HG03520 (cell line): ENCODE data around the gene TTC19.

Experiments used
- ATAC-seq: cut with Tn5 transposase; IDR thresholded peaks from one replicate; pipeline ENCODE4 v1.9.1; 2021; ENCODE audit warnings: mild to moderate bottlenecking, moderate library complexity; ENCODE audit not compliant: unreplicated experiment

Gene TTC19, protein sequence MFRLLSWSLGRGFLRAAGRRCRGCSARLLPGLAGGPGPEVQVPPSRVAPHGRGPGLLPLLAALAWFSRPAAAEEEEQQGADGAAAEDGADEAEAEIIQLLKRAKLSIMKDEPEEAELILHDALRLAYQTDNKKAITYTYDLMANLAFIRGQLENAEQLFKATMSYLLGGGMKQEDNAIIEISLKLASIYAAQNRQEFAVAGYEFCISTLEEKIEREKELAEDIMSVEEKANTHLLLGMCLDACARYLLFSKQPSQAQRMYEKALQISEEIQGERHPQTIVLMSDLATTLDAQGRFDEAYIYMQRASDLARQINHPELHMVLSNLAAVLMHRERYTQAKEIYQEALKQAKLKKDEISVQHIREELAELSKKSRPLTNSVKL

DNA sequence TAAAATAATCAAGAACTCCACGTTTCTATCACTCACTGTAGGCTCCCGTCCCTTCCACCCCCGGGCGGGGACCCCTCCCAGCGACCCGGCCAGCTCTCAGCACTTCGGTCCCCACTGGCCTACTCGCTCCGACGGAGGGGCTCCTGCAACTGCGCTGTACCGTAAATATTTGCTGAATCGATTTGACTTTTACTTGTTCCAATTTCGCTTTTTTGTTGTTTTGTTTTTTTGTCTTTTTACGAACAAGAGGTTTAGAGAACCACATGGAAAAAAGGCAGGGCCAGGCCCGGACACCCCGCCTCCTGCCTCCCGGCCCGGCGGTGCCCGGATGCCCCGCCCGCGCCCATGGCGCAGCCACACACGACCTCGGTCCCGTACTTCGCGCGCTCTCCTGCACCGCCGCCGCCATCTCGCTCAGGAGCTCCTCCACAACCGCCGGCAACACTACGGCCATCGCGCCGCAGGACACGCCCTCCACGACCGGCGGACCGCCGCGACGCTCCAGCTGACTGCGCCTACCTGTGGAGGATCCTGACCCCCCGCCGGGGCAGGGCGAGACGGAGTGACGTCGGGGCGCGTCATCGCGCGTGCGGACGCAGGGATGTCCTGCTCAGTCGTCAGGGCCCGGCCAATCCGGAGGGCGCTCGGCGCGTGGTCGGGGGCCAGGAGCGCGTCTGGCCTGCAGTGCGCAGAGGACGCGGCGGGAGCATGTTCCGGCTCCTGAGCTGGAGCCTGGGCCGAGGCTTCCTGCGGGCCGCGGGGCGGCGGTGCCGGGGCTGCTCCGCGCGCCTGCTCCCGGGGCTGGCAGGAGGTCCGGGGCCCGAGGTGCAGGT is at the start of gene TTC19, which contains the start of gene ZSWIM7:
Gene TTC19 (plus strand): TSS at position 684 of the 833 bp plus-strand sequence. CDS start 25 bp downstream, at position 709.
Gene ZSWIM7 (minus strand): TSS at position 564 of the 833 bp plus-strand sequence. CDS start 110 bp downstream, at position 454.
- peak; percentile 88 for ATAC-seq

DNA sequence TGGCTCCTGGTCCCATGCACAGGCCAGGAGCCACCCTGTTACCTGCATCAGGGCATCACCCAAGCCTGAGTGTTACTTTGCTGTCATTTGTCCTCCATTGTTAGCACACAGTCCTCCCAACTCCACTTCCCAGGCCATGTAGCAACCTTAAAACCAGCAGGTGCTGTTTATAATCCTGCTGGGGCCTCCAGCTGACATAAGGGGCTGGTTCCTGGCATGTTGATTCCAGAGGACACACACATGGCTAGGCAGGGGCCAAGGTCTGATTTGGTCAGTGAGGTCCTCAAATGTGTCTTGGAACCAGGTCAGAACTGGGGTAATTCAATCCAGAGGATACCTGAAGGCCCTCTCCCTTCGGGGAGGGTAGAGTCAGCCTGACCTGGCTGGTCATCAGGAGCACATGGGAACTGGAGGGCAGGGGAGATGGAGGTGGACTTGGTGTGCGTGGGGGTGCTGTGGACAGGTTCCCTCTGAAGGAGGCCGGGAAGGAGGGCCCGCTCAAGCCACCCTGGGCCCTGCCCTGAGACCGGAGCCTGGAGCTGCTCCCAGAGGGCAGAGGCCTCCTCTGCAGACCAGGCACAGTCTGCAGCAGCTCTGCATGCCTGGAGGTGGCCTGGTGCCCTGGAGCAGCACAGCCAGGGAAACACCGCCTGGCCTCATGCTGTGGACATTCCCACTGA is 48.1 kb upstream of the TTC19 start:
- no peak for ATAC-seq

- no peak for ATAC-seq
Measured at GRCh38 chr17:15952048-15952532, 47.5 kb upstream of the TTC19 start.

DNA sequence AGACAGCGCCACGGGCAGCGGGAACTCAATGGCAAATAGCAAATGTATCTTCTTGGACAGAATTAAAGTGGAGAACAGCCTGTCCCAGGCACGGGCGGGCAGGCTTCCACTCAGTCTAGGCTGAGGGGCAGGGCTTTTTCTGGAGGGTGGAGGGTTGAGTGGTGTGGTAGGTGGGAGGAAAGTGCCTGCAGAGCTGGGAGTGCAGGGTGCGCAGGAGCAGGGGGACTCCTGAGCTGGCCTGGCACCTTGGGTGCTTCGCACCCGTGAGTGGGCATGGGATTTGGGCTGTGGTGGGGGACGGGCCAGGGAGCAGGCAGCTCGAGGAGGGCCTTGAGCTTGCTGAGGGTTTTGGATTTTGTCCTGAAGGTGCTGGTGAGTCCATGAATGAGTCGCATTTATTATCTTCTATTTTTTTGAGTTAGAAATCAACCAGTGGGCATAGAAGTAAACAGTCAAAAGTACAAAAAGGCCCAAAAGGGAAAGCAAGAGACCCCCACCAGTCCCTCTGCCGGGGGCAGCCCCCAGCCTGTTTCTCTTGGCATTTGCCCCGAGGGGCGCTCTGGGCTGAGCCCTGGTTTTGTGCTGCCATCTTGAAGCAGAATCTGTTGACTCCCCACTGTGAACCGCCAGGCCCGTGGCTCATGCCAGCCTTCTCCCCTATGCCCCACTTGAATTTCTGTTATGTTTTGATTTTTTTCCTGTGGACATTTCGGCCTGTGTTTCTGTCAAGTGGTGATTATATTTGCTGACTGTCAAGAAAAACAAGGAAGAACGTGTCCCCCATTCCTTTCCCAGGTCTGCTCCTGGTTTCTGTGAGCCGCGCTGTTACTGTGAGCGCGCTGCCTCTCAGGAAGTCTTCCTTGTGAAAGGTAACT is 46.5 kb upstream of the TTC19 start:
- no peak for ATAC-seq

- ATAC-seq = no peak
Measured at GRCh38 chr17:15954222-15954621, 45.4 kb upstream of the TTC19 start.

DNA sequence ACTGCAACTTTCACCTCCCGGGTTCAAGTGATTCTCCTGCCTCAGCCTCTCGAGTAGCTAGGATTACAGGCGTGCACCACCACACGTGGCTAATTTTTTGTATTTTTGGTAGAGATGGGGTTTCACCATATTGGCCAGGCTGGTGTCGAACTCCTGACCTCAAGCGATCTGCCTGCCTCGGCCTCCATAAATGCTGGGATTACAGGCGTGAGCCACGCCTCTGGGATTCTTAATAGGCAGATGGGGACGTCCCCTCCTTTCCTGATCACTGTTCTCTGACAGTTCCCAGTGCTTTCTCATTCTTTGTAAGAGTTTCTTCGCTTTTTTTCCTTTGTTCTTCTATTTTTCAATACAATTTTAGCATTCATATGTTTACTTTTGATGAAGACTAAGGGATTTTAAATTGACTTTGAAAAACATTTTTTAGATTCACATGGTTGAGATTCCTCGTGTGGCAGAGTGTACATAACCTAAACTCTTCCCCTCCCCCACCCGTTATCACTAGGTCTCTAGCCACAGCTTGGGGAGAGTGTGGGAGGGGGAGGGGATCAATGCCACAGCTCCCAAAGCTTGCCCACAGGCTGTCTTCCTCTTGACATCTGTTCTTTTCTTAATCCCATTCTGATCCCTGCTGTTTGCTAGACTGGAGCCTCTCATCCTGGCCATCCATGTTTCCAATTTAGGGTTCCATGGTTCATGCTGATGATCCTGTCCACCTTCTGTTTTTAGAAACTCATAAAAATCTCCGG is 43.7 kb upstream of the TTC19 start:
- ATAC-seq = no peak

- ATAC-seq = no peak
Measured at GRCh38 chr17:15957206-15957605, 42.4 kb upstream of the TTC19 start.

GRCh38 chr17:15957608-15958307 is 41.9 kb upstream of the TTC19 start:
- ATAC-seq = no peak

DNA sequence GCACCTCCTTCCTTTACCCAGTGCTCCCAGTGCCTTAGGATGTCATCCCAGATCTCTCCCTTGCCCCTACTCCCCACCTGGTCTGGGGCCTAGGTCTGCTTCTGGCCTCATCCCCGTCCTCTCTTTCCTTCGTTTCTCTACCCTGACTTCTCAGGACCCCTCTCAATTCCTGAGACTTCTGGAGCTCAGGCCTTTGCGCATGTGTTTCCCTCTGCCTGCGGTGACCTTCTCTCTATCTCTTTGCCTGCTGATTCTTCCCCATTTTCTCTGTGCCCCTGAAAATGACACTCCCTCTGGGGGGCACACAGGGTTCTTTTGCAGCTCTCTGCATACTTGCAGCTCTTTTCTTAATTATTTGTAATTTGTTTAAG is 41.2 kb upstream of the TTC19 start:
- no peak for ATAC-seq

DNA sequence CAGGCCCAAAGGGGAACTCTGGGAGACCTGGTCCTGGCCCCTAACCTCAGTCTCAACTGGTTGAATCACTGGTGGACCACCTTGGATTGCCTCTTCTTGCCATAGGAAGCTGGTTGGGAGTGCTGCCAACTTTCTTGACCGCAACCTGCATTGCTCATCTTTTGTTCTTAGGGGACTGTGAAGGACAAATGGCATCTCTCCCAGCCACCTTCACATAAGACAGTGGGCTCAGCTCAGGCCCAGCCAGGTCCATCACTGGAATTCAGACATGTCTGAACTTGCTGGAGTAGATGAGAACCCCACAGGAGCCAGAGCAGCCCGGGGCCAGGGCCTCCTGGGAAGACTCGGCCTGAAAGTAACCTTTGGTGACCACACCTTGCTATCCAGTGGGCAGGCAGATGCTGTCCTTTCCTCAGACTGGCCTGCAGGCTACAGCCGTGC is 35.9 kb upstream of the TTC19 start:
- ATAC-seq = no peak

- no peak for ATAC-seq
Measured at GRCh38 chr17:15965528-15965927, 34.1 kb upstream of the TTC19 start.

GRCh38 chr17:15966183-15966878 is 33.3 kb upstream of the TTC19 start:
- ATAC-seq = no peak

DNA sequence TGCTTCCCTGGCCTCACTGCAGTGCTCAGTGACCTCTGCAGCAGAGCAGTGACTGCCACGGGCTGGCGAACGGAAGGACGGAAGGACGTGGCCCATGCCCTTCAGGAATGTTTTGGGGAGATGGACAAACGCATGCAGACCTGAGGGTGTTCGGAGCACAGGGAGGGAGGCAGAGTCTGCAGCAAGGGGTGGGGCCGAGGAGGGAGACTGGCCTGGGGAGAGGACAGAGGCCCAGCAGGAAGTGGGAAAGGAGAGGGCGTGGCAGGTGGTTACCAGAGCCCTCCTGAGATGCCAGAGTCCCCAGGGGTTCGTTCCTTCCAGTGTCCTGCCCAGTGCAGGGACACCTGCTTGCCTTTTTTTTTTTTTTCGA is 32.8 kb upstream of the TTC19 start:
- no peak for ATAC-seq

GRCh38 chr17:15967706-15968399 is 31.8 kb upstream of the TTC19 start:
- no peak for ATAC-seq

GRCh38 chr17:15969463-15969862 is 30.2 kb upstream of the TTC19 start:
- ATAC-seq = no peak

GRCh38 chr17:15970500-15970899 is 29.1 kb upstream of the TTC19 start:
- no peak for ATAC-seq

DNA sequence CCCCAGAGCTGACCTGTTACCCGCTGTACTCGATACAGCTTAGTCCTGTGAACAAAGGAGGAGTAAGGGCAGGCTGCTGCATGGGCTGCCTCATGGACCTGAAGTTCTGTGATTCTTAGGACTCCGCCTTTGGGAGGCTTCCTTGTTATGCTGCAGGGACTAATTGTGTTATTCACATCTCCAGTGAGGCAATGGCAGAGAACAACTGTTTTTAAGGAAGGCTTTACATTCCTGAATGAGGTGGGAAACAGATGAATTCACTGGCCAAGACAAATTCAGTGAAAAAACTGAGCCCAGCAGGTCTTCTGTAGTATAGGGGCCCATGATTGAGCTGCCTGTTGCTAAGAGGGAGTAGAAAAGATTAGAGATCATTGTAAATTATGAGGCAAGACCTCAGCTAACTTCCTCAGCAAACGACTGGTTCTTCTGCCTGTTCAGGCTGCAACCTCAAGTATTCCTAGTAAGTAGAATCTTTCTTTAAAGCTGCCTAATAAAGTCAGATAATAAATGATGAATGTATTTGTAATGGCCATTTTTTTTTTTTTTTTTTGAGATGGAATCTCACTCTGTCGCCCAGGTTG is 28.4 kb upstream of the TTC19 start:
- no peak for ATAC-seq
